CD1c-positive myeloid dendritic cell (primary cell): ENCODE results near the gene DNM3.
"Not testable (repeated sequence)": the region's sequence is repeated elsewhere in the genome, so short reads cannot be mapped to it uniquely, and the experiment has no call there.

Experiments
- DNase-seq: peaks from one replicate; pipeline ENCODE4 v3.0.0-alpha.2; 2016; ENCODE audit errors: extremely low spot score

Gene DNM3

GRCh38 chr1:172276120-172276818, 435.0 kb downstream of the DNM3 start:
- DNase-seq, result no peak

- DNase-seq, result no peak
Measured at GRCh38 chr1:172277275-172277674, 436.0 kb downstream of the DNM3 start.

- no peak for DNase-seq
Measured at GRCh38 chr1:172277989-172278388, 436.7 kb downstream of the DNM3 start.

- no peak for DNase-seq
Measured at GRCh38 chr1:172278478-172278877, 437.2 kb downstream of the DNM3 start.

GRCh38 chr1:172279939-172280636, 438.8 kb downstream of the DNM3 start:
- DNase-seq, result no peak

GRCh38 chr1:172283766-172284165, 442.5 kb downstream of the DNM3 start:
- DNase-seq, result no peak

- no peak for DNase-seq
Measured at GRCh38 chr1:172286629-172287076, 445.4 kb downstream of the DNM3 start.

GRCh38 chr1:172287208-172287607, 445.9 kb downstream of the DNM3 start:
- DNase-seq, result no peak

GRCh38 chr1:172288581-172288980, 447.3 kb downstream of the DNM3 start:
- no peak for DNase-seq

GRCh38 chr1:172289448-172289847, 448.1 kb downstream of the DNM3 start:
- no peak for DNase-seq

- no peak for DNase-seq
Measured at GRCh38 chr1:172292840-172293239, 451.5 kb downstream of the DNM3 start.

GRCh38 chr1:172293429-172293828, 452.1 kb downstream of the DNM3 start:
- no peak for DNase-seq

- no peak for DNase-seq
Measured at GRCh38 chr1:172298141-172298540, 456.8 kb downstream of the DNM3 start.

GRCh38 chr1:172298911-172299310, 457.6 kb downstream of the DNM3 start:
- DNase-seq, result no peak

- DNase-seq, result no peak
Measured at GRCh38 chr1:172299515-172299914, 458.2 kb downstream of the DNM3 start.

- DNase-seq, result not testable (repeated sequence)
Measured at GRCh38 chr1:172307508-172307907, 466.2 kb downstream of the DNM3 start.

- no peak for DNase-seq
Measured at GRCh38 chr1:172308142-172308541, 466.8 kb downstream of the DNM3 start.

GRCh38 chr1:172308577-172308976, 467.3 kb downstream of the DNM3 start:
- DNase-seq, result no peak

- no peak for DNase-seq
Measured at GRCh38 chr1:172320733-172321132, 479.4 kb downstream of the DNM3 start.

GRCh38 chr1:172321451-172321850, 480.2 kb downstream of the DNM3 start:
- no peak for DNase-seq

GRCh38 chr1:172322219-172323061, 481.1 kb downstream of the DNM3 start:
- DNase-seq, result no peak

- no peak for DNase-seq
Measured at GRCh38 chr1:172323686-172324085, 482.4 kb downstream of the DNM3 start.
